Measurements from ENCODE around the gene FXR2. TPM values are rescaled to one million over a fixed set of nuclear protein-coding genes. Genes with fewer than 3 reads are reported as not detected.
A peak's percentile ranks its signal among the peaks of the same experiment; 100 is the strongest.

Gene FXR2
- total RNA-seq, 3 donors from 2014 or later = 22.8 to 33.9 (median 25.6) TPM

GRCh38 chr17:7620835-7621234 lies 6.1 kb upstream of the FXR2 start:
- H3K9me3 ChIP-seq = no peaks in the 10 kb centered on the region
- no peak for DNase-seq (ENCODE audit: low spot score in 2 of 2)
- H3K27me3 ChIP-seq = no peaks in the 10 kb centered on the region
- no peak overlapping the region for H3K27ac ChIP-seq
- TF ChIP-seq POLR2AphosphoS5 (IDR thresholded peaks at IDR 0.05) (no peak), POLR2A (IDR thresholded peaks at IDR 0.05) (no peak)
- TF ChIP-seq, protein P1, sequence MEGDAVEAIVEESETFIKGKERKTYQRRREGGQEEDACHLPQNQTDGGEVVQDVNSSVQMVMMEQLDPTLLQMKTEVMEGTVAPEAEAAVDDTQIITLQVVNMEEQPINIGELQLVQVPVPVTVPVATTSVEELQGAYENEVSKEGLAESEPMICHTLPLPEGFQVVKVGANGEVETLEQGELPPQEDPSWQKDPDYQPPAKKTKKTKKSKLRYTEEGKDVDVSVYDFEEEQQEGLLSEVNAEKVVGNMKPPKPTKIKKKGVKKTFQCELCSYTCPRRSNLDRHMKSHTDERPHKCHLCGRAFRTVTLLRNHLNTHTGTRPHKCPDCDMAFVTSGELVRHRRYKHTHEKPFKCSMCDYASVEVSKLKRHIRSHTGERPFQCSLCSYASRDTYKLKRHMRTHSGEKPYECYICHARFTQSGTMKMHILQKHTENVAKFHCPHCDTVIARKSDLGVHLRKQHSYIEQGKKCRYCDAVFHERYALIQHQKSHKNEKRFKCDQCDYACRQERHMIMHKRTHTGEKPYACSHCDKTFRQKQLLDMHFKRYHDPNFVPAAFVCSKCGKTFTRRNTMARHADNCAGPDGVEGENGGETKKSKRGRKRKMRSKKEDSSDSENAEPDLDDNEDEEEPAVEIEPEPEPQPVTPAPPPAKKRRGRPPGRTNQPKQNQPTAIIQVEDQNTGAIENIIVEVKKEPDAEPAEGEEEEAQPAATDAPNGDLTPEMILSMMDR (IDR thresholded peaks at IDR 0.05) = no peak
- no peaks in the 10 kb centered on the region for H3K4me1 ChIP-seq
- no peak overlapping the region for H3K4me3 ChIP-seq
- intact Hi-C loops (cut with DNase I; ENCODE audit: low total_unique reads) = no loop called here
- H3K36me3 ChIP-seq = no peaks in the 10 kb centered on the region

DNA sequence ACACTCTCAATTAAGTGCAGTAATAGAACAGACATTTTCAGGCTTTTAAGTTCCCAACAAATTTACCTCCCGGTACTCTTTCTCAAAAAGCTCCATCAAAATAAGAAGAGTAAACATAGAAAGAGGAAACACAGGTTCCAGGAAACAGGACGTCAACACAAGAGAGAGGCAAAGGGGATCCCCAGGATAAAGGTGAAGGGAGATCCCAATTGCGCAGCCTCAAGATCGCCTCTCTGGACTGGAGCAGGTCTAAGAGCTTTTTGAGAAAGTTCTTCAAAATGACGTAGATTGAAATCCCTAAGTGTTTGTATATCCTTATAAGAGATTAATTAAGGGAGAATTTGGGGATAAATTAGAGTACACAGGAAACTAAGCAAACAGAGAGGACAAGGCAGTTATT lies 3.9 kb upstream of the FXR2 start:
- no peaks in the 10 kb centered on the region for H3K27me3 ChIP-seq
- H3K4me1 ChIP-seq = peaks cover 0 to 2% of the 10 kb centered on the region in 2 donors
- no peak for TF ChIP-seq POLR2A (IDR thresholded peaks at IDR 0.05)
- TF ChIP-seq POLR2AphosphoS5 (IDR thresholded peaks at IDR 0.05) = no peak
- TF ChIP-seq, protein P1 (IDR thresholded peaks at IDR 0.05) = no peak
- intact Hi-C loops (cut with DNase I; ENCODE audit: low total_unique reads) = loop anchor here (1.0 kb wide), 1 partner anchor 13 kb away; no protein-coding TSS in a partner anchor
- DNase-seq (ENCODE audit: low spot score in 2 of 2) = no peak
- H3K27ac ChIP-seq = no peak overlapping the region
- H3K9me3 ChIP-seq = no peaks in the 10 kb centered on the region
- H3K4me3 ChIP-seq = no peak overlapping the region
- H3K36me3 ChIP-seq = no peaks in the 10 kb centered on the region

GRCh38 chr17:7615265-7615747 lies 609 bp upstream of the FXR2 start:
- TF ChIP-seq POLR2AphosphoS5 (IDR thresholded peaks at IDR 0.05) (peak in 2 of 3 donors; percentile 31 to 36), POLR2A (IDR thresholded peaks at IDR 0.05) (no peak)
- TF ChIP-seq, protein P1 (IDR thresholded peaks at IDR 0.05) = no peak
- DNase-seq (ENCODE audit: low spot score in 2 of 2) = no peak
- intact Hi-C loops (cut with DNase I; ENCODE audit: low total_unique reads) = no loop called here
- Histone ChIP-seq H3K27me3 (no peaks in the 10 kb centered on the region), H3K9me3 (no peaks in the 10 kb centered on the region), H3K4me3 (peak overlapping the region; percentile 85 to 97 (median 86)), H3K4me1 (peaks cover 0 to 21% of the 10 kb centered on the region in 2 donors), H3K27ac (peak overlapping the region; percentile 90 to 92), H3K36me3 (no peaks in the 10 kb centered on the region)

DNA sequence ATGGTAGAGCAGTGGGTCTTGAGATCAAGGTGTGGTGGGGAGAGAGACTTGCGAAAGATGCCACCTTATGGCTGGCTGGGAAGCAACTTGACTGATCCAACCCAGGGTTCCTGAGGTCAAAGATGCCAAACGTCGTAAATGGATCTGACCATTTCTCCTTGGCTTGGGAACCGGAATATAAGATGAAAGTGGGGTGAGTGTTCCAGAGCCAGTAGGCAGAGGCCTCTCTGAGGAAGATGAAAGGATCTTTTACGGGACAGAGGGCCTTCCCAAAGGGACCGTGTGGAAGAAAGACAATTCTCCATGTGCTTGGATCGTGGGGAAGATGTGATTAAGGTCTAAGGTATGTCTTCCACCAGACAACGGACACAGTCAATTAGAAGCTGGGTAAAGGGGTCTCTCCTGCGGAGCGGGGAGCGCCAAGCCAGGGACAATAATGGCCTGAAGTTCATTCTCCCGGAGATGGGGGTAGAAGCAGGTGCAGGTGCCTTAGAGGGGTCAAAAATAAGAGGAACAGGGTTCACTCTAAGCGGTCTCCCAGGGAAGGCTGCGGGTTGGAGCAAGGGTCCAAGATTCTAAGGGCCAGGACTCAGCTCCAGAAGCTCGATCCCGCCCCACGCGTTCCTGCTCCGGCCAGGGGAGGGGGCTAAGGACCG lies 800 bp downstream of the FXR2 start:
- H3K4me1 ChIP-seq = peaks cover 0 to 21% of the 10 kb centered on the region in 2 donors
- H3K9me3 ChIP-seq = no peaks in the 10 kb centered on the region
- no peaks in the 10 kb centered on the region for H3K36me3 ChIP-seq
- H3K27ac ChIP-seq = peak overlapping the region; percentile 92 to 99
- no peak for DNase-seq (ENCODE audit: low spot score in 2 of 2)
- TF ChIP-seq POLR2A (IDR thresholded peaks at IDR 0.05) (no peak), POLR2AphosphoS5 (IDR thresholded peaks at IDR 0.05) (no peak)
- TF ChIP-seq, protein P1 (IDR thresholded peaks at IDR 0.05) = no peak
- intact Hi-C loops (cut with DNase I; ENCODE audit: low total_unique reads) = no loop called here
- peak overlapping the region; percentile 85 to 97 (median 86) for H3K4me3 ChIP-seq
- H3K27me3 ChIP-seq = no peaks in the 10 kb centered on the region

DNA sequence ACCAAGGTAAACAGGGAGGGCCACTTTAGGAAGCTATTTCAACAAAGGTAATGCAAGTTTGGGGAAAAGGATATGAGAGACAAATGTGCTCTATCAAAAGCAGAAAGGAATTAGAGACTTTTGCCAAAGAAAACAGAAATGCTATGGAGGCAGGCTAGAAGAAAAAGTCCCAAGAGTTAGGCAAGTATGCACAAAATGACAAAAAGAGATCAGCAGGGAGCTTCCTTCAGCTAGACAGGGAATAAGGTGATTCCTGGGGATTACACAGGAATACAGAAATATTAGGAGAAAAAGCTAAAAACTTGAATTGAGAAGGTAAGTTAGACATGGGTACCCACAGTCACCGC lies 2.4 kb downstream of the FXR2 start:
- peaks cover 0 to 21% of the 10 kb centered on the region in 2 donors for H3K4me1 ChIP-seq
- H3K9me3 ChIP-seq = no peaks in the 10 kb centered on the region
- no peak overlapping the region for H3K27ac ChIP-seq
- H3K4me3 ChIP-seq = no peak overlapping the region
- no peak for DNase-seq (ENCODE audit: low spot score in 2 of 2)
- intact Hi-C loops (cut with DNase I; ENCODE audit: low total_unique reads) = no loop called here
- TF ChIP-seq POLR2AphosphoS5 (IDR thresholded peaks at IDR 0.05) (no peak), POLR2A (IDR thresholded peaks at IDR 0.05) (no peak)
- TF ChIP-seq, protein P1 (IDR thresholded peaks at IDR 0.05) = no peak
- H3K27me3 ChIP-seq = no peaks in the 10 kb centered on the region
- no peaks in the 10 kb centered on the region for H3K36me3 ChIP-seq
